H1 (cell line): Measurements from ENCODE around the gene TMEM225B. TPM values are rescaled to one million over a fixed set of nuclear protein-coding genes. Genes with fewer than 3 reads are reported as not detected.

Experiments
- CTCF ChIA-PET: fragments of 300-600 bp; sonication (Branson Sonifier 250); formaldehyde crosslinking; loops from one replicate; lab custom pipeline; 2021; ENCODE audit not compliant: partially characterized antibody; lab: Charles Lee
- POLR2A ChIA-PET: fragments of 300-600 bp; sonication (Branson Sonifier 250); formaldehyde crosslinking; loops from one replicate; lab custom pipeline; 2021; ENCODE audit warnings: inconsistent platforms; ENCODE audit not compliant: partially characterized antibody; lab: Charles Lee
- DNase-seq, 2 experiments: peaks; one replicate each; pipeline versions ENCODE4 v3.0.0 to v3.0.0-alpha.2; 2010 to 2022; ENCODE audit warnings: low spot score in 2 of 2, low read depth in 1 of 2, mixed read lengths in 1 of 2
- FAIRE-seq: peaks from 2 replicates; lab custom pipeline; 2011; peaks lifted over from hg19 to GRCh38; lab: Jason Lieb, UNC
- H2AFZ ChIP-seq: 2 replicates; pipeline ENCODE4 v1.8.1; 2012; ENCODE audit warnings: low read length, inconsistent platforms
- H2AK5ac ChIP-seq: 2 replicates; pipeline ENCODE4 v1.6.1; 2013; ENCODE audit warnings: low read depth, low read length
- H2BK120ac ChIP-seq: replicated peaks from 2 replicates; pipeline ENCODE3; 2013; ENCODE audit warnings: low read depth, low read length, inconsistent platforms
- H2BK12ac ChIP-seq: 2 replicates; pipeline ENCODE4 v1.6.1; 2013; ENCODE audit warnings: low read depth, low read length
- H2BK15ac ChIP-seq: 2 replicates; pipeline ENCODE4 v1.6.1; 2013; ENCODE audit warnings: low read length
- H2BK20ac ChIP-seq: 2 replicates; pipeline ENCODE4 v1.6.1; 2013; ENCODE audit warnings: low read length
- H2BK5ac ChIP-seq: 2 replicates; pipeline ENCODE4 v1.6.1; 2013; ENCODE audit warnings: low read depth, low read length
- H3K14ac ChIP-seq: 2 replicates; pipeline ENCODE4 v1.6.1; 2013; ENCODE audit warnings: inconsistent platforms; ENCODE audit not compliant: insufficient read length
- H3K18ac ChIP-seq: 2 replicates; pipeline ENCODE4 v1.6.1; 2013; ENCODE audit warnings: low read length; ENCODE audit errors: extremely low read depth
- H3K23ac ChIP-seq: 2 replicates; pipeline ENCODE4 v1.6.1; 2013; ENCODE audit warnings: inconsistent platforms; ENCODE audit not compliant: insufficient read length
- H3K23me2 ChIP-seq: 2 replicates; pipeline ENCODE4 v1.6.1; 2013; ENCODE audit warnings: low read depth, low read length
- H3K27ac ChIP-seq: 2 replicates; pipeline ENCODE4 v1.6.1; 2011; ENCODE audit warnings: low read depth, low read length, inconsistent platforms
- H3K27me3 ChIP-seq, 4 experiments: replicated peaks in 1 of 4; 1 replicate in 1 of 4; 2 replicates in 3 of 4; pipeline versions ENCODE4 v1.6.1 to v1.8.1; 2011 to 2013; ENCODE audit warnings: low read length in 3 of 4, mild to moderate bottlenecking in 3 of 4, inconsistent platforms in 2 of 4, mixed read lengths in 2 of 4, moderate library complexity in 1 of 4; ENCODE audit not compliant: control insufficient read depth in 3 of 4, insufficient read depth in 3 of 4; ENCODE audit errors: extremely low read depth in 1 of 4
- H3K36me3 ChIP-seq, 4 experiments: 2 replicates each; pipeline versions ENCODE4 v1.6.1 to v1.8.1; 2011 to 2013; ENCODE audit warnings: mild to moderate bottlenecking in 4 of 4, low read length in 3 of 4, moderate library complexity in 2 of 4, control low read depth in 1 of 4, inconsistent platforms in 1 of 4; ENCODE audit not compliant: insufficient read depth in 4 of 4, control insufficient read depth in 2 of 4
- H3K4ac ChIP-seq: replicated peaks from 2 replicates; pipeline ENCODE3; 2013; ENCODE audit warnings: low read length, low read depth, mixed read lengths, inconsistent platforms; ENCODE audit not compliant: insufficient read length
- H3K4me1 ChIP-seq, 4 experiments: replicated peaks in 1 of 4; 1 replicate in 1 of 4; 2 replicates in 3 of 4; pipeline versions ENCODE4 v1.6.1 to v1.8.1; 2011 to 2013; ENCODE audit warnings: low read length in 3 of 4, inconsistent platforms in 2 of 4, mixed read lengths in 1 of 4; ENCODE audit not compliant: insufficient read depth in 4 of 4, control insufficient read depth in 3 of 4
- H3K4me2 ChIP-seq, 2 experiments: 2 replicates each; pipeline versions ENCODE4 v1.6.1 to v1.8.1; 2011 to 2013; ENCODE audit warnings: low read depth in 2 of 2, low read length in 2 of 2, control low read depth in 1 of 2, inconsistent platforms in 1 of 2, mild to moderate bottlenecking in 1 of 2; ENCODE audit not compliant: insufficient read depth in 1 of 2
- H3K4me3 ChIP-seq, 4 experiments: fragments of 200-600, 300-600 bp in 1 of 4; sonication (generic), shearing (Covaris generic), sonication (Bioruptor Twin) in 1 of 4; 2 replicates each; pipeline versions ENCODE4 v1.5.1 to v1.8.1; 2011 to 2016; ENCODE audit warnings: low read length in 4 of 4, low read depth in 3 of 4, control low read depth in 2 of 4, inconsistent platforms in 2 of 4, mild to moderate bottlenecking in 2 of 4, mixed read lengths in 1 of 4, moderate library complexity in 1 of 4; ENCODE audit not compliant: insufficient read depth in 2 of 4; ENCODE audit errors: extremely low read depth in 1 of 4
- H3K56ac ChIP-seq: replicated peaks from 2 replicates; pipeline ENCODE3; 2013; ENCODE audit warnings: low read depth, mild to moderate bottlenecking, mixed read lengths, low read length, inconsistent platforms; ENCODE audit not compliant: insufficient read length
- H3K79me1 ChIP-seq: 2 replicates; pipeline ENCODE4 v1.6.1; 2013; ENCODE audit warnings: low read depth, low read length, control low read depth
- H3K79me2 ChIP-seq, 2 experiments: 2 replicates each; pipeline versions ENCODE4 v1.6.1 to v1.8.1; 2012 to 2013; ENCODE audit warnings: low read length in 2 of 2, mild to moderate bottlenecking in 2 of 2, inconsistent platforms in 1 of 2; ENCODE audit not compliant: insufficient read depth in 2 of 2, control insufficient read depth in 1 of 2
- H3K9ac ChIP-seq, 4 experiments: replicated peaks in 1 of 4; 1 replicate in 1 of 4; 2 replicates in 3 of 4; pipeline versions ENCODE4 v1.6.1 to v1.8.1; 2011 to 2013; ENCODE audit warnings: low read depth in 3 of 4, low read length in 3 of 4, control low read depth in 2 of 4, mild to moderate bottlenecking in 2 of 4, moderate library complexity in 2 of 4, inconsistent platforms in 1 of 4; ENCODE audit errors: extremely low read depth in 1 of 4
- H3K9me3 ChIP-seq, 2 experiments: 2 replicates each; pipeline versions ENCODE4 v1.6.1 to v1.8.1; 2012 to 2013; ENCODE audit warnings: mild to moderate bottlenecking in 2 of 2, moderate library complexity in 2 of 2, control low read depth in 1 of 2, inconsistent platforms in 1 of 2, low read depth in 1 of 2, low read length in 1 of 2, mixed read lengths in 1 of 2; ENCODE audit not compliant: insufficient read depth in 2 of 2
- H4K20me1 ChIP-seq, 2 experiments: replicated peaks in 1 of 2; 2 replicates each; pipeline versions ENCODE3 to v1.8.1; 2011 to 2013; ENCODE audit warnings: inconsistent platforms in 2 of 2, low read length in 2 of 2, mild to moderate bottlenecking in 1 of 2; ENCODE audit not compliant: insufficient read depth in 2 of 2, control insufficient read depth in 1 of 2
- H4K5ac ChIP-seq: 2 replicates; pipeline ENCODE4 v1.6.1; 2013; ENCODE audit warnings: low read length, low read depth, mixed read lengths, inconsistent platforms; ENCODE audit not compliant: insufficient read length
- H4K8ac ChIP-seq: 2 replicates; pipeline ENCODE4 v1.8.0; 2013; ENCODE audit warnings: mild to moderate bottlenecking, moderate library complexity, low read length, inconsistent platforms; ENCODE audit not compliant: insufficient read depth; ENCODE audit errors: extremely low read depth
- H4K91ac ChIP-seq: replicated peaks from 2 replicates; pipeline ENCODE3; 2013; ENCODE audit warnings: low read length, mixed read lengths, inconsistent platforms; ENCODE audit not compliant: insufficient read length
- ASH2L ChIP-seq: fragments of 200-600, 300-600 bp; sonication (generic); IDR thresholded peaks from one replicate; pipeline ENCODE4 v1.7.1; 2017; ENCODE audit warnings: low read length
- CREB1 ChIP-seq: IDR thresholded peaks from 2 replicates; pipeline ENCODE4 v1.6.1; 2012; ENCODE audit warnings: inconsistent platforms
- PHF8 ChIP-seq: fragments of 200-600 bp; sonication (generic); conservative IDR thresholded peaks from 2 replicates; pipeline ENCODE4 v1.7.1; 2012; ENCODE audit warnings: low read depth, mild to moderate bottlenecking, inconsistent platforms, low read length, moderate library complexity
- POLR2A ChIP-seq, 2 experiments: IDR thresholded peaks; 1 replicate in 1 of 2; 2 replicates in 1 of 2; pipeline ENCODE4 v1.6.1; 2011; ENCODE audit warnings: low read depth in 2 of 2, low read length in 2 of 2, mild to moderate bottlenecking in 2 of 2; ENCODE audit errors: control extremely low read depth in 1 of 2
- RBBP5 ChIP-seq: IDR thresholded peaks from 2 replicates; pipeline ENCODE4 v1.7.1; 2012; ENCODE audit warnings: low read depth, mild to moderate bottlenecking, inconsistent platforms, low read length, moderate library complexity, borderline replicate concordance
- SIN3A ChIP-seq, 2 experiments: IDR thresholded peaks in 1 of 2; conservative IDR thresholded peaks in 1 of 2; 2 replicates each; pipeline ENCODE4 v1.6.1; 2011 to 2012; ENCODE audit warnings: low read length in 2 of 2, improper control_type of control experiment in 1 of 2, low read depth in 1 of 2, mild to moderate bottlenecking in 1 of 2
- SP4 ChIP-seq: IDR thresholded peaks from 2 replicates; pipeline ENCODE4 v1.6.1; 2012; ENCODE audit warnings: low read length, inconsistent platforms
- TAF1 ChIP-seq: IDR thresholded peaks from 2 replicates; pipeline ENCODE4 v1.6.1; 2011; ENCODE audit warnings: mild to moderate bottlenecking, low read depth, low read length
- TAF7 ChIP-seq: optimal IDR thresholded peaks from 2 replicates; pipeline ENCODE3; 2011; ENCODE audit warnings: low read depth, mild to moderate bottlenecking, inconsistent platforms, low read length, moderate library complexity, borderline replicate concordance
- WGBS, 2 experiments: shearing (Covaris generic) in 1 of 2; methylation state at CpG; one replicate each; pipeline versions ENCODE4 v1.1.6 to v1.1.7; 2013 to 2015; ENCODE audit warnings: low lambda C conversion rate in 2 of 2, mixed read lengths in 2 of 2, inconsistent platforms in 1 of 2, low coverage in 1 of 2, missing lambda C conversion rate in 1 of 2; ENCODE audit not compliant: insufficient replicate concordance in 2 of 2, insufficient coverage in 1 of 2, insufficient read length in 1 of 2; ENCODE audit errors: extremely low coverage in 1 of 2, missing lambda C conversion rate in 1 of 2; 5-methylcytosine and 5-hydroxymethylcytosine counted together
- polyA plus RNA-seq, 7 experiments: library from polyadenylated mRNA; depleted of rRNA in 3 of 7; stranded (reverse) in 5 of 7; unstranded in 2 of 7; fragments of >200 nt in 5 of 7; fragments of 200-250 nt in 2 of 7; gene quantifications; 1 replicate in 5 of 7; 2 replicates in 1 of 7; 4 replicates in 1 of 7; pipeline versions ENCODE4 v1.2.1 to v1.2.3, GENCODE V29; 2011 to 2013; ENCODE audit warnings: missing spikeins in 2 of 7, mixed read lengths in 2 of 7
- total RNA-seq: library from RNA; stranded (reverse); fragmentation: NEBNext Ultra II Directional; extraction: Animal tissue kit (Norgen Biotek cat#: 25700); gene quantifications from 2 replicates; pipeline ENCODE4 v1.2.1, GENCODE V29; 2021
- TF ChIP-seq, protein P1 (sequence below): IDR thresholded peaks from 2 replicates; pipeline ENCODE4 v1.6.1; 2012; ENCODE audit warnings: inconsistent platforms

TMEM225B gene
- total and polyA plus RNA-seq, 2 of the 8 experiments (the other 6 are each of a cell fraction or from before 2014, with no cell fraction given) = 0.68 TPM; not detected in 1

DNA sequence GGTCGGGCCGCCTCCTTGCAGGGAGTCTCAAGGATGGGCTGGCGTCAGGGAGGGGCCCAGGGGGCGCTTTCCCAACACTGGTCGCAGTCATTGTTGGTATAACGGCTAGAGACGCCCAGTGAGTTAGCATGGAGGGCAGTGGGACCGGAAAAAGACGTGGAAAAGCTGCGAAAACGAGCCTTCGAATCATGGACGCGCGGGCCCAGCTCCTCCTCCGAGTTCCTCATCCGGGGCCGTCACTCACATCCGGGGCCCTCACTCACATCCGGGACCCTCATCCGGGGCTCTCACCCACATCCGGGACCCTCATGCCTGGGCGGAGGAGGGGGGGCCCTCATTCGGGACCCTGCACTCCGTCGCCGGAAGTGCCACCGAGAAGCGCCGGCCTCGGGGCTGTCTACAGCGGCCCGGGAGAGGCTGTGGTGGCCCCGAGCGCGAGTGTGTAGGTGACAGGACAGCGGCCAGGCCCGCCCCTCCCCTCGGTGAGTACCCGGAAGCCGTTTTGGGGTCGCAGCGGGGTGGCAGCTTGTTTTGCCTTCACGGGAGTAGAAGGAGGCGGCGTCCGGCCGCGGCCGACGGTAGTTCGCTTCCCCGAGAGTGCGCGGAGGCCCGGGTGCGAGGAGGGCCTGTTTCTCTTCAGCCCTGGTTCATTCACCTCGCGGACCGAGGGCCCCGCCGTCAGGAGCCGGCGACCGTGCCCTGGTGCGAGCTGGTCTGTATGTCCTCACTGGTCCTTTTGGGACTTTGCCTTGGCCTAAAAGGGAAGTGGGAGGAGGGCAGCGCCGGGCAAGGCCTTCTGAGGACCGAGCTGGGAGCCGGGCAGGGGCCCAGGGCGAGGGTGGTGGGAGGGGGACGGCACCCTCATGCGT, 39.5 kb upstream of the TMEM225B start, which contains the start of gene ZNF655:
TSS of gene ZNF655 (plus strand) at position 337 of the 869 bp plus-strand sequence. CDS start 1,918 bp downstream, outside the sequence.
- FAIRE-seq = no peak
- Histone ChIP-seq H3K9me3 (no peaks in the 10 kb centered on the region), H3K27ac (peak within 1 kb of the TSS; percentile 98), H3K79me1 (peaks cover 7% of the 10 kb centered on the region), H3K4me3 (peak within 1 kb of the TSS; percentile 78 to 100 (median 96)), H2AK5ac (no peak within 1 kb of the TSS; the same call in 1 of the 2 replicates), H2AFZ (peak within 1 kb of the TSS; percentile 93; the same call in 1 of the 2 replicates), H3K36me3 (peaks cover 9 to 40% (median 25%) of the 10 kb centered on the region in 4 experiments), H4K91ac (peak within 1 kb of the TSS; percentile 97), H3K4ac (peak within 1 kb of the TSS; percentile 92), H2BK12ac (no peak within 1 kb of the TSS), H3K23me2 (peaks cover 3% of the 10 kb centered on the region), H2BK120ac (no peak within 1 kb of the TSS), H3K4me1 (peaks cover 0 to 7% (median 0%) of the 10 kb centered on the region in 4 experiments; a peak in 5 of 7 replicates), H3K79me2 (peaks cover 5 to 38% of the 10 kb centered on the region in 2 experiments), H2BK20ac (no peak within 1 kb of the TSS), H3K4me2 (peak within 1 kb of the TSS; percentile 79 to 93), H4K20me1 (peaks cover 0 to 12% of the 10 kb centered on the region in 2 experiments), H3K27me3 (no peaks in the 10 kb centered on the region), H4K5ac (peak within 1 kb of the TSS; percentile 97), H2BK15ac (no peak within 1 kb of the TSS; the same call in 1 of the 2 replicates), H4K8ac (peak within 1 kb of the TSS; percentile 98), H3K18ac (peak within 1 kb of the TSS; percentile 96), H3K9ac (peak within 1 kb of the TSS; percentile 89 to 100 (median 98)), H3K23ac (no peak within 1 kb of the TSS), H2BK5ac (peak within 1 kb of the TSS; percentile 95), H3K56ac (peak within 1 kb of the TSS; percentile 92), H3K14ac (peak within 1 kb of the TSS; percentile 99)
- WGBS, 2 experiments = 1% methylated on average over 60 of the region's 73 CpGs; no CpG with 5 or more reads in 1 of the 2 experiments
- peak in 1 of 2 experiments; percentile 98 for DNase-seq
- ChIA-PET POLR2A (interaction anchor here (0.6 to 3.5 kb wide), 29 partner anchors 8 to 1365 kb away, joined by 3 to 56 read pairs (median 6); partner anchors contain the start of genes TMEM225B, ZKSCAN5, ZNF394 and ZSCAN25), CTCF (interaction anchor here (0.6 to 2.5 kb wide), 5 partner anchors 20 to 58 kb away, joined by 3 to 13 read pairs (median 6); partner anchors contain the start of gene ZSCAN25)
- TF ChIP-seq PHF8 (peak; percentile 86), TAF1 (peak; percentile 88), CREB1 (peak; percentile 42), SIN3A (conservative IDR thresholded peaks at IDR 0.05 in 1 of 2, IDR thresholded peaks at IDR 0.05 in 1 of 2; ENCODE audit: low read depth in 1 of 2, low read length in 2 of 2) (peak; percentile 19 to 42; a peak in 3 of 4 replicates), TAF7 (peak; percentile 60), POLR2A (IDR thresholded peaks at IDR 0.05; ENCODE audit: control extremely low read depth in 1 of 2, low read depth in 2 of 2, low read length in 2 of 2) (peak; percentile 81 to 87), RBBP5 (peak; percentile 67; the same call in 1 of the 2 replicates), ASH2L (peak; percentile 83), SP4 (peak; percentile 80; the same call in 1 of the 2 replicates)
- TF ChIP-seq, protein P1, sequence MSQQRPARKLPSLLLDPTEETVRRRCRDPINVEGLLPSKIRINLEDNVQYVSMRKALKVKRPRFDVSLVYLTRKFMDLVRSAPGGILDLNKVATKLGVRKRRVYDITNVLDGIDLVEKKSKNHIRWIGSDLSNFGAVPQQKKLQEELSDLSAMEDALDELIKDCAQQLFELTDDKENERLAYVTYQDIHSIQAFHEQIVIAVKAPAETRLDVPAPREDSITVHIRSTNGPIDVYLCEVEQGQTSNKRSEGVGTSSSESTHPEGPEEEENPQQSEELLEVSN = peak; percentile 34; the same call in 1 of the 2 replicates
